BE2C (cell line): ENCODE measurements around the gene TNFRSF1A.

Source experiments
- DNase-seq: peaks from one replicate; pipeline ENCODE4 v3.0.0-alpha.2; 2020
- H3K27me3 ChIP-seq: fragments of 250-450 bp; sonication (Bioruptor Pico); 2 replicates; pipeline ENCODE4 v1.5.1; 2020; ENCODE audit warnings: mild to moderate bottlenecking
- H3K36me3 ChIP-seq: fragments of 250-450 bp; sonication (Bioruptor Pico); 2 replicates; pipeline ENCODE4 v1.5.1; 2020; ENCODE audit warnings: mild to moderate bottlenecking
- H3K4me1 ChIP-seq: fragments of 250-450 bp; sonication (Bioruptor Pico); 2 replicates; pipeline ENCODE4 v1.5.1; 2020
- H3K4me3 ChIP-seq: 2 replicates; pipeline ENCODE4 v1.5.1; 2011; ENCODE audit warnings: low read depth, low read length
- H3K9me3 ChIP-seq: fragments of 250-450 bp; sonication (Bioruptor Pico); 2 replicates; pipeline ENCODE4 v1.5.1; 2020
- TF ChIP-seq, protein P1 (sequence below): IDR thresholded peaks from 2 replicates; pipeline ENCODE4 v1.5.1; 2012; ENCODE audit warnings: mild to moderate bottlenecking, low read depth, low read length

The TNFRSF1A gene

DNA sequence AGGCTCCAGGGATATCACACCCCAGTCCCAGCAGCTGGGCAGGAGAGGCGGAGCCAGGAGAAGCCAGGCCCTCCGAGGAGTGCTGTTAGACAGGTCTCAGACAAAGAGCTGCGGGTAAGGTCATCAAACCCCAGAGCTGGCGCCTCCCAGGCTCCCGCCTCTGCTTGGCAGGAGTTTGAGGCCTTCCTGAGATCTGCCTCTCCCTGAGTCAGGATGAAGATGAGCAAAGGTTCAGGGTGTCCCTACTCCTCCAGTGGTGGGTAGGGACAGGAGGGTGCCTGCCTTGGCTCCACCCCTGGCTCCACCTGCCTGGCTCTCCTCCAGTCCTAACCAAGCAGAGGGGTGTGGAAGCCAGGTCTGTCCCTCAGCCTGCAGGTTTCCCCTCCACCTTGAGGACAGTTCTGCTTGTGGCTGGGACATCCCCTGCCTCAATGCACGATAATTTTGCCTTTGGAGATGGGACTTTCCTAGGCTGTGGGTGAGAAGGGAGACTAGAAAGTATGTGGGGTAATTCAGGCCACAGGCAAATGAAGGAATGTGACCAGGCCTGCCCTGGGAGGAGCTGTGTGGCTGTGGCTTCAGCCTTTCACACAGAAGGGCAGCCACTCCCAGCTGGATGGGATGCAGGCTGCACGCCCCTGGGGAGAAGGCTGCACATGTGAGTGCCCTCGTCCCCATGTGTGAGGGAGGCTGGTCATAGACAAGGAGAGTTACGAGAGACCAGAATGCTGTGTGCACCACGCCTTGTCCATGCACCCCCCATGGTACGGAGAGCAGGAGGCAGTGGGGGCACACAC, 29.1 kb downstream of the TNFRSF1A start:
- H3K36me3 ChIP-seq: no peaks in the 10 kb centered on the region
- peaks cover 4% of the 10 kb centered on the region; the same call in 1 of the 2 replicates for H3K4me1 ChIP-seq
- no peaks in the 10 kb centered on the region for H3K27me3 ChIP-seq
- peak; percentile 39 for DNase-seq
- TF ChIP-seq, protein P1, sequence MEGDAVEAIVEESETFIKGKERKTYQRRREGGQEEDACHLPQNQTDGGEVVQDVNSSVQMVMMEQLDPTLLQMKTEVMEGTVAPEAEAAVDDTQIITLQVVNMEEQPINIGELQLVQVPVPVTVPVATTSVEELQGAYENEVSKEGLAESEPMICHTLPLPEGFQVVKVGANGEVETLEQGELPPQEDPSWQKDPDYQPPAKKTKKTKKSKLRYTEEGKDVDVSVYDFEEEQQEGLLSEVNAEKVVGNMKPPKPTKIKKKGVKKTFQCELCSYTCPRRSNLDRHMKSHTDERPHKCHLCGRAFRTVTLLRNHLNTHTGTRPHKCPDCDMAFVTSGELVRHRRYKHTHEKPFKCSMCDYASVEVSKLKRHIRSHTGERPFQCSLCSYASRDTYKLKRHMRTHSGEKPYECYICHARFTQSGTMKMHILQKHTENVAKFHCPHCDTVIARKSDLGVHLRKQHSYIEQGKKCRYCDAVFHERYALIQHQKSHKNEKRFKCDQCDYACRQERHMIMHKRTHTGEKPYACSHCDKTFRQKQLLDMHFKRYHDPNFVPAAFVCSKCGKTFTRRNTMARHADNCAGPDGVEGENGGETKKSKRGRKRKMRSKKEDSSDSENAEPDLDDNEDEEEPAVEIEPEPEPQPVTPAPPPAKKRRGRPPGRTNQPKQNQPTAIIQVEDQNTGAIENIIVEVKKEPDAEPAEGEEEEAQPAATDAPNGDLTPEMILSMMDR: no peak
- H3K4me3 ChIP-seq: no peak overlapping the region
- no peaks in the 10 kb centered on the region for H3K9me3 ChIP-seq

DNA sequence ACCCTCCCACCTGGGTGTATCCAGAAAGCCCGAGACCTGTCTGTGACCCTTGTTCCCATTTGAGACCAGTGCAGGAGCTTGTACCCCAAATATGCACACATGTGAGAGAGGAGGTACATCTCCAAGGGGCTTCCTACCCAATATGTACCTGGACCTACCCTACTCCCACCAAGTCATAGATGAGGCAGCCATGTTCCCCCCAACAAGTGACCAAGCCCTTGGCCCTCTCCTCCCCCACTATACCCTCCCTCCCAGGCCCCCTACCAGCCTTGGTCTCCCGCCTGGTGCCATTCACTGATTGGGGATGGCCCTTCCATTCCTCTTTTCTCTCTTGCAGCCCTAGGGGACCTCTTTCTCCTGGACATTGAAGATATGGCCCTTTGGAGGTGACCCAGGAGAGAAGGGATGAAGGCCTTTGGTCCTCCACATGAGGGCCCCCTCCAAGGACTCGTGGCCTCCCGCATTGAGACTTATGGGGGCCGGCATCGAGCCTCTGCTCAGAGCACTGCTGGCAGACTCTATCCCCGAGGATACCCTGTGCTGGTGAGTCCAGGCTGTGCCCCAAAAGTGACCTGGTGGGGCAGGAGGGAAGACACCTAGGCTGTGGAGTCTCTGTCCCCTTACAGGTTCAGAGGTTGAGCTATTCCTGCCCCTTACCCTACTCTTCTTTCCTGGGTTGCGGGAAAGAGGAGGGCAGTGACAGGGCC, 29.9 kb downstream of the TNFRSF1A start:
- no peaks in the 10 kb centered on the region for H3K9me3 ChIP-seq
- no peaks in the 10 kb centered on the region for H3K36me3 ChIP-seq
- no peak overlapping the region for H3K4me3 ChIP-seq
- TF ChIP-seq, protein P1: no peak
- DNase-seq: no peak
- no peaks in the 10 kb centered on the region for H3K27me3 ChIP-seq
- H3K4me1 ChIP-seq: peaks cover 4% of the 10 kb centered on the region; the same call in 1 of the 2 replicates

DNA sequence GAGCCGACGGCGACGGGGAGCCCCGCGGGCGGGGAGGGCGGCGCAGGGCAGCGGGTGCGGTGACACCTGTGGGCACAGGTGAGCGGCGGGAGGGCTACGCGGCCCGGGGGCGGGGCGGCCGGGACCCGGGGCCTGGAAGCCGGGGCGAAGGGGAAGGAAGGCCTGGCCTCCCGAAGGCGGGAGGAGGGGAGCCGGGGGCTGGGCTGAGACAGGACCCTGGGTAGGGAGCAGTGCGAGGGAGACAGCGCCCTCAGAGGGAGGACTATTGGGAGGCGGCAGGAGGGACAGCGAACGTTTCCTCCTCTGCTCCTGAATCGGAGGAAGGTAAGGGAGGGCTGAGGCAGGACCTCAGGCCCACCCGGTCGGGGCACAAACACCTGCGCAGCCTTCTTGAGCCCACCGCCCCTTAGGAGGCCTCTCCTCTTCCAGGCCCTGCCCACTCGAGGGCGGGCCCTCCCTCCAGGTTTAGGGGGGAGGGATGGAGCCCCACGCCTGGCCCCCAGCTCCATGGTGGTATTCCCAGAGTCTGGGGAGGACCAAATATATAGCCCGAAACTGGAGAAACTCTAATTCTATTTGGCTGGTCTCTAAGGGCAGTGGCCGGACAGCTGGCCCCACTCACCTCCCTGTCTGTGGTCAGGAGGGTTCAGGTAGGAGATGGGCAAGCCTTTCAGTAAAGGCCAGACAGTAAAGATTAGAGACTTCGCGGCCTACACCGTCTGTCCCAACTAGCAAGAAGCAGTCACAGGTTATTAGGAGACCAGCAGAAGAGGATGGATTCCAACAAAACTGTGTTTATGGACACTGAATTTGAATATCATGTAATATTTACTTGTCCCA, 30.9 kb downstream of the TNFRSF1A start:
- TF ChIP-seq, protein P1: no peak
- H3K4me1 ChIP-seq: peaks cover 4% of the 10 kb centered on the region; the same call in 1 of the 2 replicates
- H3K27me3 ChIP-seq: no peaks in the 10 kb centered on the region
- H3K4me3 ChIP-seq: no peak overlapping the region
- no peaks in the 10 kb centered on the region for H3K36me3 ChIP-seq
- no peaks in the 10 kb centered on the region for H3K9me3 ChIP-seq
- no peak for DNase-seq

DNA sequence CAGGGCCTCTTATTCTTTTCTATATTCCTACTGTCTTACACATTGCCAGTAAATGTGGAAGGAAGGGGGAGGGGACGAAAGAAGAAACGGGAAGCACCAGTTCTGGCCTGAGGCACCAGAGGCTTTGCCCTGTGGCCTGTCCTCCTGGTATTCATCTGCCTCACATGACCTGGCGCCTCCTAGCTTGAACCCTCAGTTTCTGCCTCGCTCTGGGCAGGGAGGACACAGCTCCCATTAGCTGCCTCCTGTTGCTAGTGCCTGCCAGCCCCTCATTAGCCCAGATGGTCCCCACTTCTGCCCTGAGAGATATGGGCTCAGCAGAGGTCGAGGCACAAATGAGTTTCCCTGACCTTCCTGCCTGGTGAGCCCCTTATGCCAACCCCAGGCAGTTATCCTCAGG, 34.3 kb downstream of the TNFRSF1A start:
- Histone ChIP-seq H3K9me3 (no peaks in the 10 kb centered on the region), H3K4me1 (peaks cover under 1% of the 10 kb centered on the region; the same call in 1 of the 2 replicates), H3K4me3 (no peak overlapping the region), H3K36me3 (no peaks in the 10 kb centered on the region), H3K27me3 (no peaks in the 10 kb centered on the region)
- DNase-seq: no peak
- TF ChIP-seq, protein P1: no peak

DNA sequence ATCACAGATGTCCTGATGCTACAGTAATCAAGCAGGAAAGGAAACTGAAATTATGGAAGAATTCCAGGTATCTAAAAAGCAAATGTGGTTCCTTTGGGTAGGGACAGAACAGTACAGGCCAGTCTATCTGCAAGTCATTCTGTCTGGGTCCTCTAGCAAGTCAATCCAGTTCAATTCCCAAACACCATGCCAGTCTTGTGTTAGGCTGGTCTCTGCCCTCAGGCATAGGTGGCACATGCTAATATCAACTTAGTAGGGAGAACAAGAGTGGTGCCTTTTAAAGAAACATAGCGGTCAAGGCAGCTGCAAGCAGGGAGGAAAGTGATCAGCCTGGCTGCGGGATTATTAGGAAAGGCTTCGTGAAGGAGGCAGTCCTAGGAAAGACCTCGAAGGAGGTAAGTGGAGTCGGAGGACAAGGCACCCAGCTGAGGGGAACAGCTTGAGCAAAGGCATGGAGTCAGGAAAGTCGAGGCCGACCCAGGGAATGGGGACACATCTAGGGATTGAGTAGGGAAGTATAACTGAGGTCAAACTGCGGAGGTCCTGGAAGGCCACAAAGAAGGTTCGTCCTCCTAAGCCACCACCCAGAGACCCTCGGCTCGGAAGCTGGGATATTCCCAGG, 35.2 kb downstream of the TNFRSF1A start:
- no peak for DNase-seq
- Histone ChIP-seq H3K9me3 (no peaks in the 10 kb centered on the region), H3K27me3 (no peaks in the 10 kb centered on the region), H3K4me3 (no peak overlapping the region), H3K4me1 (no peaks in the 10 kb centered on the region), H3K36me3 (no peaks in the 10 kb centered on the region)
- TF ChIP-seq, protein P1: no peak
